Activated CD4-positive, alpha-beta T cell treated with anti-CD3 and anti-CD28 coated beads for 36 hours (primary cell): Measurements from ENCODE around the gene C6orf132. TPM values are rescaled to one million over a fixed set of nuclear protein-coding genes. Genes with fewer than 3 reads are reported as not detected.
A peak's percentile ranks its signal among the peaks of the same experiment; 100 is the strongest.

Source experiments
- ATAC-seq: fragments of 200-7000 bp; cut with Tn5 transposase; one replicate; pipeline ENCODE4 v1.10.0; 2021; ENCODE audit warnings: mild to moderate bottlenecking, moderate library complexity
- CTCF ChIA-PET: fragments of 350-600 bp; sonication (Branson Sonifier 250); formaldehyde crosslinking; loops from one replicate; lab custom pipeline; 2021; ENCODE audit warnings: antibody characterized with exemption; lab: Charles Lee
- POLR2A ChIA-PET: fragments of 350-600 bp; sonication (Branson Sonifier 250); formaldehyde crosslinking; loops from one replicate; lab custom pipeline; 2021; ENCODE audit warnings: antibody characterized with exemption, inconsistent platforms; lab: Charles Lee
- DNase-seq: peaks from one replicate; pipeline ENCODE4 v3.0.0-alpha.2; 2020
- H3K27ac Mint-ChIP-seq: one replicate; pipeline ENCODE4 v1.8.0; 2021; ENCODE audit warnings: mixed read lengths
- H3K27me3 Mint-ChIP-seq: one replicate; pipeline ENCODE4 v1.8.0; 2021; ENCODE audit warnings: mixed read lengths
- H3K36me3 Mint-ChIP-seq: one replicate; pipeline ENCODE4 v1.8.0; 2021; ENCODE audit warnings: low read depth, mixed read lengths
- H3K4me1 Mint-ChIP-seq: one replicate; pipeline ENCODE4 v1.8.0; 2021; ENCODE audit warnings: mixed read lengths
- H3K4me3 Mint-ChIP-seq: one replicate; pipeline ENCODE4 v1.8.0; 2021; ENCODE audit warnings: mild to moderate bottlenecking, moderate library complexity, mixed read lengths
- H3K9me3 Mint-ChIP-seq: one replicate; pipeline ENCODE4 v1.8.0; 2021; ENCODE audit warnings: low read depth, mixed read lengths
- intact Hi-C, 2 experiments: fragments of 100-400 bp; cut with DNase I in 1 of 2; cut with micrococcal nuclease in 1 of 2; formaldehyde crosslinking; loops; one replicate each; pipeline versions ENCODE4 v1.14.2 to v1.15.1; 2022 to 2024; cut with DNase I, micrococcal nuclease
- total RNA-seq, 2 experiments: library from RNA; stranded (reverse); gene quantifications; one replicate each; pipeline ENCODE4 v1.2.3, GENCODE V29; 2021

The C6orf132 gene
- total RNA-seq, 2 experiments from 2014 or later = 0.14 TPM

DNA sequence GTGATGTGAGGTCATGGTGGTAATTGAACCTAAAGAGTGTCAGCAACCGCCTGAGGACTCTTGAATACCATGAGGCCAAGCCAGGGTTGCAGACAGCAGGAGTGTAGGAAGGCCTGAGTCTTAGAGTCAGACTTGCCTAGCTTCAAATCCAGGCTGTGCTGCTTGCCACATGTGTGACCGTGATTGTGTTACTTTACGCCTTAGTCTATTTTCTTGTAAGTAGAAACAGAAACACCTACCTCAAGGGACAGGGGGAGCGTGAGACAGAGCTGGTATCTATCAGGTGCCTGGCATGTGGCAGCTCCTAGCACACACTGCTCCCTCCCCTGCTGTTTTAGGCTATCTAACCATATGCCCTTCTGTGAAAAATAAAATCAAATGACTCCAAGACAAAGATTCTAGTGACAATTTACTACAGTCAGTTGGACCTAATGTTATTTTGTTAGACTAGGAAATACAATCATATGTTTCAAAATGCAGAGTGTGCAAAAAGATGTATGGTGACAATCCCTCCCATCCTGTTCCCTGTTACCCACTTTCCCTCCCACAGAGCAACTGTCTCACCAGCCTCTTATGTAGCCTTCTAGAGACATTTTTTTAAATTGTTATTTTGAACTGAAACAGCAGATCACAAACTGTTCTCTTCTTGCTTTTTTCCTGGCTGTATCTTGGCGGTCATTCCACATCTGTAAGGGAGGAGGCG is 70.4 kb downstream of the C6orf132 start:
- DNase-seq (no peak), ATAC-seq (no peak)
- intact Hi-C loops = no loop called here
- Mint-ChIP-seq H3K27me3 (no peaks in the 10 kb centered on the region), H3K4me1 (peaks cover 3% of the 10 kb centered on the region), H3K9me3 (no peaks in the 10 kb centered on the region), H3K27ac (peak overlapping the region; percentile 47), H3K36me3 (peaks cover 27% of the 10 kb centered on the region), H3K4me3 (no peak overlapping the region)
- ChIA-PET CTCF (interaction anchor here (1.1 to 3.5 kb wide), 4 partner anchors 9 to 488 kb away, joined by 3 to 15 read pairs (median 7); no protein-coding TSS in a partner anchor), POLR2A (interaction anchor here (0.7 kb wide), 1 partner anchor 91 kb away, joined by 3 read pairs; no protein-coding TSS in a partner anchor)

DNA sequence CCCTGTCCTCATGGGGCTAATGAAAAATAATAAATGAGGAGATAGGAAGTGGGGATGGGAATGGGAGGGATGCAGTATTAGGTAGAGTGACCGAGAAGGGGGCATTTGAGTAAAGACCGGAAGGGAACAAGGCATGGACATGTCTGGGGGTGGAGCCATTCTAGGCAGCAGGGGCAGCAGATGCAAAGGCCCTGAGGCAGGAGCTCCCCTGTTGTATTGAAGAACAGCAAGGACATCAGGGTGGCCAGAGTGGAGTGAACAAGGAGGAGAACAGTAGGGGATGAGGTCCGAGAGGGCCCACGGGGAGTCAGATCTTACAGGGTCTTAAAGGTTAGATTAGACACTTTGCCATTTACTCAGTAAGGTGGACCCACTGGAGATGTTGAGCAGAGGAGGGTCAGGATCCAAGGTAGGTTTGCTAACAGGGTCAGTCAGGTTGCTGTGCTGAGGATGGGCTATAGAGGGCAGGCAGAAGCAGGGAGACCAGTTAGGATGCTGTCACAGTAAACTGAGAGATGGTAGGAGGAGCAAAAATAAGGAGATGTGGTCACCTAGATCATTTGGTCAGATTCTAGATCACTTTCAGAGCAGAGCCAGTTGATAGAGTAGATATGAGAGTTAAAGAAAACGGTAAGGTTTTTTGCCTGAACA is 73.4 kb downstream of the C6orf132 start:
- Mint-ChIP-seq H3K9me3 (no peaks in the 10 kb centered on the region), H3K27me3 (no peaks in the 10 kb centered on the region), H3K4me1 (peaks cover 3% of the 10 kb centered on the region), H3K36me3 (peaks cover 20% of the 10 kb centered on the region), H3K4me3 (no peak overlapping the region), H3K27ac (no peak overlapping the region)
- DNase-seq (no peak), ATAC-seq (no peak)
- POLR2A ChIA-PET = no interaction called here
- CTCF ChIA-PET = interaction anchor here (0.6 kb wide), 1 partner anchor 99 kb away, joined by 3 read pairs; no protein-coding TSS in a partner anchor
- intact Hi-C loops = no loop called here

GRCh38 chr6:42068173-42068572 is 74.2 kb downstream of the C6orf132 start:
- POLR2A ChIA-PET = no interaction called here

GRCh38 chr6:42066156-42066675 is 76.2 kb downstream of the C6orf132 start:
- H3K9me3 Mint-ChIP-seq = no peaks in the 10 kb centered on the region

More at GRCh38 chr6:42068173-42068572, 74.2 kb downstream of the C6orf132 start:
- CTCF ChIA-PET = interaction anchor here (0.5 to 0.6 kb wide), 2 partner anchors 100 to 162 kb away, joined by 3 to 4 read pairs; no protein-coding TSS in a partner anchor
- ATAC-seq (no peak), DNase-seq (no peak)
- Mint-ChIP-seq H3K4me1 (no peaks in the 10 kb centered on the region), H3K27ac (no peak overlapping the region), H3K36me3 (peaks cover 19% of the 10 kb centered on the region), H3K9me3 (no peaks in the 10 kb centered on the region), H3K27me3 (no peaks in the 10 kb centered on the region), H3K4me3 (no peak overlapping the region)
- intact Hi-C loops = no loop called here

GRCh38 chr6:42059743-42060142 is 82.7 kb downstream of the C6orf132 start:
- ChIA-PET POLR2A (interaction anchor here (0.6 kb wide), 2 partner anchors 142 to 178 kb away, joined by 5 to 6 read pairs; no protein-coding TSS in a partner anchor), CTCF (interaction anchor here (0.7 to 0.8 kb wide), 4 partner anchors 11 to 376 kb away, joined by 3 to 5 read pairs (median 4); no protein-coding TSS in a partner anchor)
- no peaks in the 10 kb centered on the region for H3K27me3 Mint-ChIP-seq
- peaks cover 3% of the 10 kb centered on the region for H3K4me1 Mint-ChIP-seq
- intact Hi-C loops = no loop called here
- H3K4me3 Mint-ChIP-seq = no peak overlapping the region
- H3K27ac Mint-ChIP-seq = no peak overlapping the region
- DNase-seq (no peak), ATAC-seq (no peak)
- H3K9me3 Mint-ChIP-seq = no peaks in the 10 kb centered on the region
- peaks cover 57% of the 10 kb centered on the region for H3K36me3 Mint-ChIP-seq

More at GRCh38 chr6:42066156-42066675, 76.2 kb downstream of the C6orf132 start:
- DNase-seq = no peak
- Mint-ChIP-seq H3K4me3 (no peak overlapping the region), H3K27ac (no peak overlapping the region), H3K36me3 (peaks cover 13% of the 10 kb centered on the region), H3K4me1 (no peaks in the 10 kb centered on the region), H3K27me3 (no peaks in the 10 kb centered on the region)
- intact Hi-C loops = no loop called here
- CTCF ChIA-PET = interaction anchor here (1.0 to 1.9 kb wide), 3 partner anchors 38 to 145 kb away, joined by 3 to 8 read pairs (median 3); partner anchors contain the start of genes BYSL and MED20
- POLR2A ChIA-PET = no interaction called here
- ATAC-seq = no peak

DNA sequence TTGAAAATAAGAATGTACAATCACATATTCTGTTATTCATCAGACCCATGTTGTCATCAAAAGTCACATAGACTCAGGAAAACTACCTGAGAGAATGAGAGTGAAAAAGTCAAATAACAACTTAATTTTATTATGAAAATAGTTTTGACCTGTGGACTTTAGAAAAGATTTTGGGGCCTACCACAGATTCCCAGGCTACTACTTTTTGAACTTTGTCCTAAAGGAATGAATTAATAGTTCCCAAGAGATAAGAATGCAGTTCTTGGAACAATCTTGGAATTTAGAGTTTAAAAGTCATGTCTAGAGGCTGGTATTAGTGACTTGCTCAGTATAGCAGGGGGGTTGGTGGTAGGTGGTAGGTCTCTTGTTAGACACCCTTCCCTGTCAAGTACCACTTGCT is 88.8 kb downstream of the C6orf132 start:
- H3K4me1 Mint-ChIP-seq = peaks cover 41% of the 10 kb centered on the region
- no peak overlapping the region for H3K27ac Mint-ChIP-seq
- H3K9me3 Mint-ChIP-seq = no peaks in the 10 kb centered on the region
- ChIA-PET POLR2A (no interaction called here), CTCF (interaction anchor here (0.6 to 2.3 kb wide), 2 partner anchors 10 to 133 kb away, joined by 3 to 8 read pairs; partner anchors contain the start of gene MED20)
- H3K36me3 Mint-ChIP-seq = peaks cover 53% of the 10 kb centered on the region
- ATAC-seq = no peak
- intact Hi-C loops = no loop called here
- no peak overlapping the region for H3K4me3 Mint-ChIP-seq
- no peak for DNase-seq
- no peaks in the 10 kb centered on the region for H3K27me3 Mint-ChIP-seq

- H3K27ac Mint-ChIP-seq = peak overlapping the region; percentile 96
- intact Hi-C loops = no loop called here
- ATAC-seq (no peak), DNase-seq (peak; percentile 42)
- ChIA-PET CTCF (interaction anchor here (0.7 to 14.9 kb wide), 20 partner anchors 10 to 275 kb away, joined by 3 to 355 read pairs (median 5); partner anchors contain the start of genes BYSL, CCND3, MED20 and TOMM6), POLR2A (interaction anchor here (1.0 to 2.1 kb wide), 4 partner anchors 10 to 339 kb away, joined by 3 to 9 read pairs (median 5); partner anchors contain the start of genes BYSL, MED20 and TOMM6)
- H3K27me3 Mint-ChIP-seq = no peaks in the 10 kb centered on the region
- H3K36me3 Mint-ChIP-seq = peaks cover 39% of the 10 kb centered on the region
- H3K4me1 Mint-ChIP-seq = peaks cover 57% of the 10 kb centered on the region
- no peaks in the 10 kb centered on the region for H3K9me3 Mint-ChIP-seq
- peak overlapping the region; percentile 88 for H3K4me3 Mint-ChIP-seq
Observed at GRCh38 chr6:42051268-42051653, 91.2 kb downstream of the C6orf132 start.

Other genes starting within 250 kb of the C6orf132 start
- gene USP49, start 247.2 kb downstream of the C6orf132 start, total RNA-seq = 1 to 10 TPM; 5.6 to 7.3 TPM
- 10 to 100 TPM; 19.4 to 21.6 TPM for gene MED20, start 221.5 kb downstream of the C6orf132 start, total RNA-seq
- gene BYSL, start 221.1 kb downstream of the C6orf132 start, total RNA-seq = 10 to 100 TPM; 51.6 to 56.0 TPM
- gene CCND3, start 200.8 kb downstream of the C6orf132 start, total RNA-seq = 100 to 1,000 TPM; 625 to 806 TPM
- gene TAF8, start 92.1 kb downstream of the C6orf132 start, total RNA-seq = 10 to 100 TPM; 52.3 to 53.1 TPM
- not detected for gene GUCA1A, start 30.7 kb upstream of the C6orf132 start, total RNA-seq
- gene GUCA1B, start 52.3 kb upstream of the C6orf132 start, total RNA-seq = 1 to 10 TPM; 1.0 to 1.5 TPM
- 10 to 100 TPM; 35.2 to 36.2 TPM for gene MRPS10, start 75.2 kb upstream of the C6orf132 start, total RNA-seq